HG03342 (cell line): ENCODE measurements around the gene SPATA46.
"Not testable (repeated sequence)": the region's sequence is repeated elsewhere in the genome, so short reads cannot be mapped to it uniquely, and the experiment has no call there.

Experiments
- ATAC-seq: cut with Tn5 transposase; IDR thresholded peaks from one replicate; pipeline ENCODE4 v1.9.1; 2021; ENCODE audit warnings: mild to moderate bottlenecking, moderate library complexity; ENCODE audit not compliant: unreplicated experiment

Gene SPATA46

DNA sequence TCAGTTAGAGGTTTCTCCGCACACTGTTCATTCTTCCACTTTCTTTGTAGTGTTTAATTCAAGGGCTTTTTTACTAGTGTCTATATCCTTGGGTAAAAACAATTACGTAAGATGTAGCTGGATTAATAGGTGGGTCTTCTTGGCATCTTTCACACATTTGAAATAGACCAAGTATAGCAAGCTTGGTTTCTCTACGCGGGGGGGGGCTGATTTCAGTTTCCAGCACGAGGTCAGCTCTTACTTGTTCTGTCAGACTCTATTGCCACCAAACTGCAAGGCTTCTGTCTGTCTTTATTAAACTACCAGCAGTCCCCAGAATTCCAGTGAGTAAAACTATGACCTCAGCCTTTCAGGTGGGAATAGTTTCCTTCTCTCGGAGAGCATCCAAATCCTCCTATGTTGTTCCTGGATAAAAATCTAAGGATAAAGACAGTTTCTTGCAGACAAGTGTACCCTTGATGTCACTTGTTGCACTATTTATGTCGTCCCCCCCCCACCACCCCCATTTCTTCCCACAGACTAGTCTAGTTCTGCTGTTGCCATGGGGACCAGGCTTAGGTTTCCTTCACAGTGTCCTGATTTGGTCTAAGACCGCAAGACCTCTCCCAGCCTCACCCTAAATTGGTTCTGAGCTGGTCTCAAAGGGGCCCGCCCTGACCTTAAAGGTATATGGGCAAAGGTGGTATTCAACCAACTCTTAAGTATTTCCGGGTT is 17.0 kb downstream of the SPATA46 start:
- ATAC-seq, result no peak

GRCh38 chr1:162358928-162359327 is 17.7 kb downstream of the SPATA46 start:
- no peak for ATAC-seq

DNA sequence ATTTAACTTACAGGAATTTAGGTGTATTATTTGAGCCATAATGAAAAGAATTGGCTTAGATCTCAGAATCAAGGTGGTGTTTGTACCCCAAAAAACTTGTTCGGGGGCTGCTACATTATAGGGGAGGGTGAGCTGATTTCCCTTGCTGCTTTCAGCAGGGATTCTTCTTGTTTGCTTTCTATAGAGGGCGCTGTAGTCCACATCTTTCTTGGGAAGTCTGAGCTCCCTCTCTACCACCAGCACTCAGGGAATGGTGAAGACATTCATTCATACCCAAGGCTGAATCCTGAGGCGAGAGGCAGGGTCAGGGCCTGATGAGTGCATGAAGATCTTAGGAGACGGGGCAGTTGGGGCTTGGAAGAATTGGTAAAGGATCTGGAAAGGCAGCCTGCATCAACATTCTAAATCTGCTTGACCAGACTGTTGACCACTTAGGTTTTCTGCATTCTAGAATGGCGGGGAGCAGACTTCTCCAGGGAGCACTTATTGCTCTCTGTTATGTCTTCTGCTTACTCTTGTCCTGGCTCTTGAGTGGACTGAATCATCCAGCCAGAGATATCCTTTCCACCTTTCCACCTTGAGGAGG is 18.9 kb downstream of the SPATA46 start:
- ATAC-seq, result no peak

GRCh38 chr1:162353702-162354101 is 23.0 kb downstream of the SPATA46 start:
- no peak for ATAC-seq

DNA sequence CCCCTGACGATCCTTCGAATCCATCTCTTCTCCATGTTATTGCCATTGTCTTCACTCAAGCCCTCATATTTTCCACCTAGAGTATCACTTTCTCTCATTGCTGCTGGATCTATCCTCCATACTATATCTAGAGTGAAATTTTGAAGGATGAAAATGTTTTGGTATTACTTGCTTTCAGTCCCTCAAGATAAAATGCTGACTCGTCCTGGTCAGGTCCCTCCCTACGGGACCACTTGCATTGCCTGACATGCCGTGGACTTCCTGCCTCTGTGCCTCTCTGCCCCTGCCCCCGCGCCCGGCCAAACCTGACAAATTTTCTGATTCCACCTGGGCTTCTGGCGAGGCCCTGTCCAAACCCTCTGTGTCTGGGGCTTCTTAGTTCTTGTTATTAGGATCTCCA is 23.6 kb downstream of the SPATA46 start:
- ATAC-seq, result no peak

DNA sequence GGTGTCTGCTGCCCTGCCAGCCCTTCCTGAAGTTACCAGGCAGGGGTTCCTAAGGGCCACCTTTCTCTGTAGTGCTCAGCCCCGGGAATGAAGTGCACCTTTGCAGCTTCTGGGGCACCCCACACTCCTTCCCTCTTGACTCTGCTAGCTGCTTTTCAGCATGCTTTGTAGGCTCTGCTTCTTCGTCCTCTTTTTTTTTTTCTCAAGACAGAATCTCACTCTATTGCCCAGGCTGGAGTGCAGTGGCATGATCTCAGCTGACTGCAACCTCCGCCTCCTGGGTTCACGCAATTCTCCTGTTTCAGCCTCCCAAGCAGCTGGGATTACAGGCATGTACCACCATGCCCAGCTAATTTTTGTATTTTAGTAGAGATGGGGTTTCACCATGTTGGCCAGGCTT is 24.8 kb downstream of the SPATA46 start:
- not testable (repeated sequence) for ATAC-seq

- no peak for ATAC-seq
Observed at GRCh38 chr1:162351246-162351842, 25.3 kb downstream of the SPATA46 start.

- ATAC-seq, result no peak
Observed at GRCh38 chr1:162349635-162350330, 26.9 kb downstream of the SPATA46 start.

- no peak for ATAC-seq
Observed at GRCh38 chr1:162347281-162347680, 29.4 kb downstream of the SPATA46 start.

DNA sequence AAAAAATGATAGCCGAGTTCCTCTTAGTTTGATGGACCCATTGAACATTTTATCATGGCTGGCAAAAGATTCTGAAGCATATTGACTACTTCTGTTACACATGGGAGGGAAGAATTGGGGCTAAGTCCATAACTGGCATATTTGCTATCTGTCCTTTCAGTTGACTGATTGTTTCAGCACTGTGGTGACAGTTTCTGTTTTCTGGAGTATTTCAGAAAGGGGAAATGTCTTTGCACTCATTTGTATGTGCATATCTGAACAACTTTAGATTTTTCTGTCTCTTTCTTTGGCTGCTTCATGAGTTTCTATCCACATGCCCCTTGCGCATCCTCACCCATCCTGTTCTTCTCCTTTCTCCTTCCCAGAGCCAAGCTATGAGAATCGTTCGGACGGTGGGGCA is 33.2 kb downstream of the SPATA46 start:
- no peak for ATAC-seq

DNA sequence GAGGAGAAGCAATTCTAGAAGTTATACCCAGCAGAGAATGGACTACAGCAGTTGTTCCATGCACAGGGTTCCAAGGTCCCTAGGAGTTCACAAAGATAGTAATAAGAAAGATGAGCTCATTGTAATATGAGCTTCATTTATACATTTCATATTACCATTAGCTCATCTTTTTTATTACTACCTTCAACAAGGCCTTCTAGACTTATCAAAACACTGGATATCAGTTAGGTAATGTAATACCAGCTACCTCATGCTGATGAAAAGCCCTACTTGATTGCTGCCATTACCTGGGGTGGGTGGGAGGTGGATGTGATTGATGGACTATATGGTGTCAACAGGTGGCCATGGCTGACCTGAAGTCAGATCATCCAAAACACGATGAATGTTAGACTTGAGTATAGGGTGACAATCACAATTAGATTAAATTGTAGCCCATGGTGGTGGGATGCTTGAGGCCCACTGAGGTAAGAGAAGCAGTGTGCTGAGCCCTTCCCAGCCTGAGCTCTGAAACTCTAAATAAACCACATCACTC is 34.1 kb downstream of the SPATA46 start:
- no peak for ATAC-seq

- ATAC-seq, result no peak
Observed at GRCh38 chr1:162336621-162337285, 39.9 kb downstream of the SPATA46 start.

DNA sequence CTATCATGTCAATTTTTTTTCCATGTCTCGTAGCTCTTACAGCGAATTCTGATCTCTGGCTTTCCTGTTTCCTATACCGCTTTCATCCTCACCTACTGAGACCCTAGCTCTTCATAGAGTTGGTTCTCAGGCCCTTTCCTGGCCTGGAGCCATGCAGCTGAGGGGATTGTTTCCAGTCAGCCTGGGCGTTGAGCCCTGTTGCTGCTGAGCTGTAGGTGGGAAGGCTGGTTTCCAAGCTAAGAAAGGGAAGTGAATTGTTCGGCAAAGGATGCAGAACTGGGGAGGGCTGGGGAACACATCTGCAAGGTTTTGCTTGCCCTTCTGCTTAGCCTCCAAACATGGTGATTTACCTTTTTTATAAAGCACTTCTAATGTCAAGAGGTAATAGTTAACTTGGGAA is 41.5 kb downstream of the SPATA46 start:
- no peak for ATAC-seq

- no peak for ATAC-seq
Observed at GRCh38 chr1:162333991-162334390, 42.7 kb downstream of the SPATA46 start.

DNA sequence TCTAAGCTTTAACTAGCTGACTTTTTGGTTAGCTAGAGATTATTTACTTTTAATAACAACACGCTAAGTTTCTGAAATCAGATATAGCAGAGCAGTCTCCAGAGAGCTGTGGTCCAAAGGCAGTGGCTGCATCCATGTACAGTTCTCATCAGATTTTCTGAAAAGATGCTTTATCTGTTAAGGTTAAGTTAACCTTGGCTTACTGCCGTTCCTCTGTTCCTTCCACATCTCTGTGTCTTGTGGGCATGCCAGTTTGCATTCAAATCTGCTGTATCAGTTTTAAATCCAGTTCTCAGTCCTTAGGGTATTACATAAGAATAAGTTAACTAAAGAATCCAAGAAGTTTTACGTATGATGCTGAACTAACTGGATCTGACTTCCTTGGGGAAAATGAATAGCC is 46.8 kb downstream of the SPATA46 start:
- no peak for ATAC-seq

- ATAC-seq, result no peak
Observed at GRCh38 chr1:162328512-162328911, 48.1 kb downstream of the SPATA46 start.

- ATAC-seq, result no peak
Observed at GRCh38 chr1:162327788-162328165, 48.9 kb downstream of the SPATA46 start.

GRCh38 chr1:162327144-162327787 is 49.4 kb downstream of the SPATA46 start:
- ATAC-seq, result no peak

DNA sequence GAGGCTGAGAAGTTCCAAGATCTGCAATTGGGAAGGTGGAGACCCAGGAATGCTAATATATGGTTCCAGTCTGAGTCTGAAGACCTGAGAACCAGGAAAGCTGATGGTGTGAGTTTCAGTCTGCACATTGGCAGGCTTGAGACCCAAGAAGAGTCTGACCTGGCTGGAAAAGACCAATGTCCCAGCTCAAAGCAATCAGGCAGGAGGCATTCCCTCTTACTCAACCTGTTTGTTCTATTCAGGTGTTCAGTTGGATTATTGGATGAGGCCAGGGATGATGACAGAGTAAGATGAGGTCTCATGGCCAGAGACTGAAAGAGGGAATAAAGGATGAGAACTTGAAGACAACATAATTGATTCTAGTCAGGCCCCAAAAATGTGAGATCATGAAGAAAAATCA is 50.1 kb downstream of the SPATA46 start:
- no peak for ATAC-seq

DNA sequence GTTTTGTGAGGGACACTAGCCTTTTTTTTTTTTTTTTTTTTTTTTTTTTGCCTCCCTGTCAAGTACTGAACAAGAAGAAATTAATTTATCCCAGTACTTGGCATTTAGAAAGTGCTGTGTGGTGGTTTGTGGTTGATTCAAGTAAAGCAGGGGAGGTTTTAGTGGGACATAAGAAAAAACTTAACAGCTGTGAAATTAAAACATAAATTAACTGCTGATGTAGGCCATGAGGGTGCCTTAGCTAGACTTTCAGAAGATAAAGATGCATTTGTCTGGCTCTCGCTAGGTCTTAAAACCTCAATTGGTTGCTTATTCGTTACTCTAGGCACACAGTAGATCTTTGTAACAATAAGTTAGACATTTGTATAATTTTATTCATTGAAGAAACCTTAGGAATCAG is 52.3 kb downstream of the SPATA46 start:
- ATAC-seq, result no peak
